HG03060 (cell line): ENCODE data around the gene RPL18.

ENCODE experiments used
- ATAC-seq: cut with Tn5 transposase; IDR thresholded peaks from one replicate; pipeline ENCODE4 v1.9.1; 2021; ENCODE audit warnings: low read depth, moderate number of reproducible peaks; ENCODE audit not compliant: unreplicated experiment

Gene RPL18

GRCh38 chr19:48631225-48631624 is 12.2 kb upstream of the RPL18 start:
- ATAC-seq = no peak

- ATAC-seq = no peak
Measured at GRCh38 chr19:48630296-48631063, 11.5 kb upstream of the RPL18 start.

GRCh38 chr19:48629599-48630295 is 10.8 kb upstream of the RPL18 start:
- no peak for ATAC-seq

DNA sequence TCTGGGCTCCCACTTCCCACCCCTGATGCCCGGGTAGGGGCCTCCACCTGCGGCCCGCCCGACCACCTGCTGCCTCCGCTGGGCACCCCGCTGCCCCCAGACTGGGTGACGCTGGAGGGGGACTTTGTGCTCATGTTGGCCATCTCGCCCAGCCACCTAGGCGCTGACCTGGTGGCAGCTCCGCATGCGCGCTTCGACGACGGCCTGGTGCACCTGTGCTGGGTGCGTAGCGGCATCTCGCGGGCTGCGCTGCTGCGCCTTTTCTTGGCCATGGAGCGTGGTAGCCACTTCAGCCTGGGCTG is 10.3 kb upstream of the RPL18 start:
- ATAC-seq = no peak

GRCh38 chr19:48628486-48629296 is 9.7 kb upstream of the RPL18 start:
- no peak for ATAC-seq

DNA sequence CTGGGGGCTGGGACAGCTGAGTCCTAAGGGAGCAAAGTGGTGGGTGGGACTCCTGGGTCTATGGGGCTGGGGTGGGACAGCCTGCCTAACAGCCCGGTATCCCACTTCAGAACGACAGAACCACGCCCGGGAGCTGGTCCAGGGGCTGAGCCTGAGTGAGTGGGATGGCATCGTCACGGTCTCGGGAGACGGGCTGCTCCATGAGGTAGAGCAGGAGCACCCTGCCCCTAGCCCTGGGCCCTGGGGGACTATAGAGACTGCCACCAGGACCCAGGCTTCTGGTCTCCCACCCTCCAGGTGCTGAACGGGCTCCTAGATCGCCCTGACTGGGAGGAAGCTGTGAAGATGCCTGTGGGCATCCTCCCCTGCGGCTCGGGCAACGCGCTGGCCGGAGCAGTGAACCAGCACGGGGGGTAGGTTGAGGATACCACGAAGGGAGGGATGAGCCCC is 8.9 kb upstream of the RPL18 start:
- ATAC-seq = no peak

DNA sequence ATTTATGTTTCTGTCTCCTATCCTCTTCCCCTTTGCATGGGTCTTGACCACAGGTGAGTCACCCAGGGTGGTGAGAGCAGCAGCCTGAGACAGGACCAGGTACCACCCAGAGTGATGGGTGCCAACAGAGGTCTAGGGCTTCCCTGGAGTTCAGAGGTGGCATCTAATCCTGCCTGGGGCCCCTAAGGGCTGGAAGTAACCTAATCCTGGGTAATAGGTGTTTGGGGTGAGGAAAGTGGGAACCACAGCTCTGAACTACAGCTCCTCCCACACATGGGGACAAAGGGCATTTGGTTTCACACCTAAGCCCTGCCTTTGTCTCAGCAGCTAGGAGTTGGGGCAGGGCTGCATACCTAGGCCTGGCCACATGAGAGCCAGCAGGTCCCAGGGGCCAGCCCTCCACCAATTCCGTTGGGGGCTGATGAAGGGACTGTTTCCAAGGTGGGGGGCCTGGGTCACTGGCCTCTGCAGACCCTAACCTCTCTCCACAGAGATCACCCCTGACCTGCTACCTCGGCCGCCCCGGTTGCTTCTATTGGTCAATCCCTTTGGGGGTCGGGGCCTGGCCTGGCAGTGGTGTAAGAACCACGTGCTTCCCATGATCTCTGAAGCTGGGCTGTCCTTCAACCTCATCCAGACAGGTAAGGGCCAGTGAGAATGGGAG is 8.4 kb upstream of the RPL18 start:
- ATAC-seq = no peak

DNA sequence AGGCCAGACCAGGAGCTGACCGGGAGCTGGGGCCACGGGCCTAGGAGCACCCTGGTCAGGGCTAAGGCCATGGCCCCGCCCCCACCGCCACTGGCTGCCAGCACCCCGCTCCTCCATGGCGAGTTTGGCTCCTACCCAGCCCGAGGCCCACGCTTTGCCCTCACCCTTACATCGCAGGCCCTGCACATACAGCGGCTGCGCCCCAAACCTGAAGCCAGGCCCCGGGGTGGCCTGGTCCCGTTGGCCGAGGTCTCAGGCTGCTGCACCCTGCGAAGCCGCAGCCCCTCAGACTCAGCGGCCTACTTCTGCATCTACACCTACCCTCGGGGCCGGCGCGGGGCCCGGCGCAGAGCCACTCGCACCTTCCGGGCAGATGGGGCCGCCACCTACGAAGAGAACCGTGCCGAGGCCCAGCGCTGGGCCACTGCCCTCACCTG is 6.9 kb upstream of the RPL18 start:
- no peak for ATAC-seq

DNA sequence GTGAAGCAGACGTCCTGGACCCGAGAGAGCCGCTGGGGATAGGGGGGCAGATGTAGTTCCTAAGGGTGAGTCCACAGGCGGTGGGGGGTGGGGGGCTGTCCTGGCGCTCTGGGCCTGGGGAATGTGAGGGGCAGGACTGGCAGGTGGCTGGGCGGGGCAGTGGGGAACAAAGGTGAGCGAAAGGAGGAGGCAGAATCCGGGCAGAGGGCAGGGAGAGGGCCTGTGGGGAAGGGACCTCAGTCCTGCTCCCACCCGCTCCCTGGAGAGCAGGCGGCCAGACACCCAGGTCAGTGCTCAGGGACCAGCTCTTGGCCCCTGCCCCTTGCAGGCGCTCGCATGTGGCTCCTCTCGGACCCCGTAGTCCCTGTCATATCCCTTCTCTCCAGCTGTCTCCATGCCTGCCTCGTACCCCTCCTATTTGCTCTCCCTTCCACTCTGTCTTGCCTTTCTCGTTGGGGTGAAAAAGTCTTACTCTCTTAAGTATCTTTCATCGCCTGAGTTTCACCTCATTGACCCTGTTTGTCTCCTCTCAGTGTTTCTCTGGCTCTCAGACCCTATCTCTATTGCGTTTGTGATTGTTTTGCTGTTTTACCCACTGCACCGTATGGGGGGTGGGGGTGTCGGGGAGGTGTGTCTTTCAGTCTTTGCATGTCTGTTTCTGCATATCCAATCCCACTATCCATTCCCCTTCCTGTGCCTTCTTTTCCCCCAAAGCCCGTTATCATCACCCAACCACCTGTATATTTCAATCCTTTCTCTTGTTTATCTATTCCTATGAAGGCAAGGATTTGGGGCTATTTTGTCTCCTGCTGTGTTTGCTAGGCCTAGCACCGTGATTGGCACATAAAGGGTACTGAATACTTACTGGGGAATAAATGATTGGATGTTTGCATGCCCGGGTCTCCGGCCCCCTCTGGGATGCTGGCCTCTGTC is 6.1 kb upstream of the RPL18 start:
- no peak for ATAC-seq

DNA sequence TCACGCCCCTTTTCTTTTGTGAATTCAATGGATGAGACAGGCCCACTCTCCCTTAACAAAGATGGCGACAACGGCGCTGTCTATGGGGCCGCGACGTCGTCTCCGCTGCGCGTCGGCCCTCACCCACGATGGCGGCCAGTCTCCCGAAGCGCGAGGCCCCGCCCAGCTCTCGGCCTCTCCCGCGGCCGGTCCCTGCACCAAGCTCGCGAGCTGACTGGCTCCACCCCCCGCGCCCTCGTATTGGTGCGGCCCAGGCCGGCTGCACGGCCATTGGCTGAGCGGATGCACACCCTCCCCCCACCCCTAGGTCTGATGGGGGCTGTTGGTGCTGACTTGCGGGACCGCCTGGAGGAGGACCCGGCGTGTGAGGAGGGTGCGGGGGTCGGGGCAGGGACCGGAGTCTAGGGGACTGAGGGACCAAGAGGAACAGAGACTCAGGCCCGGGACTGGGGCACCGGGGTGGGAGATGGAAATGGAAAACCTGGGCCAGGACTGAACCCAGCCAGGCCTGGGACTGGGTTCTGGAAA is 5.2 kb upstream of the RPL18 start:
- ATAC-seq = no peak

GRCh38 chr19:48623556-48624066 is 4.6 kb upstream of the RPL18 start:
- ATAC-seq = no peak

DNA sequence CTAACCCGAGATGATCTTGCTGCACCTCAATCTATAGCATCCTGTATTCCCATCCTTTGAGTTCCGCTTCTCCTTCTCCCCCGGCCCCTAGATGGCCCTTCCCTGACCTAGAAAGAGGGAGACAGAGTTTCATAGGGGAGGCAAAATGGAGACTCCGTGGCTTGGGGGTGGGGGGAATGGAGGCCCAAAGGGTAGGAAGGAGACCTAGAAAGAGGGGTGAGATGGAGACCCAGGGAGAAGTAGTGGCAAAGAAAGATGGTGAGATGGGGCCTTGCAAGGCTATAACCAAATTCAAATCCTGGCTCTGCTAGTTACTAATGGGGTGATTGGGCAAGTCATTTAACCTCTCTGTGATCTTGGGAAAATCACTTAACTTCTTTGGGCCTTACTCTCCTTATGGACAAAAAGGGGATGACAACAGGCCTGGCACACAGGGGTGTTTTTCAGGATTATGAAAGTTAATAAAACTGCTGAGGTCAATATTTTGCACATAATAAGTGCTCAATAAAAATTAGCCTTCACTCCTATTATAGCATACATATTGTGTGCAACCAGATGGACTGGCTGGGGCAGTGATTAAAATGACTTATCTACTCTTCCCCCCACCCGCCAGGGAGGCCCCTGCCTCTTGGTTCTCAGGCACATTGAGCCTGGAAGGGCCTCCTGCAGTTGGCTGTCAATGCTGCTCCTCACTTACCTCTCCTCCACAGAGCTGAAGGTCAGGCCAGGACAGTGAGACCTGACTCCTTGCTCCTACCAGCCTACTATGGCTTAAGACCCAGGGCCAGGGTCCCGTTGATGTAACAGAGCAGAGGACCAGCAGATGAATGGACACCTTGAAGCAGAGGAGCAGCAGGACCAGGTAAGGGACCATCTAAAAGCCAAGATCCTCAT is 961 bp upstream of the RPL18 start:
- no peak for ATAC-seq

- no peak for ATAC-seq
Measured at GRCh38 chr19:48618278-48618915, 581 bp downstream of the RPL18 start.

DNA sequence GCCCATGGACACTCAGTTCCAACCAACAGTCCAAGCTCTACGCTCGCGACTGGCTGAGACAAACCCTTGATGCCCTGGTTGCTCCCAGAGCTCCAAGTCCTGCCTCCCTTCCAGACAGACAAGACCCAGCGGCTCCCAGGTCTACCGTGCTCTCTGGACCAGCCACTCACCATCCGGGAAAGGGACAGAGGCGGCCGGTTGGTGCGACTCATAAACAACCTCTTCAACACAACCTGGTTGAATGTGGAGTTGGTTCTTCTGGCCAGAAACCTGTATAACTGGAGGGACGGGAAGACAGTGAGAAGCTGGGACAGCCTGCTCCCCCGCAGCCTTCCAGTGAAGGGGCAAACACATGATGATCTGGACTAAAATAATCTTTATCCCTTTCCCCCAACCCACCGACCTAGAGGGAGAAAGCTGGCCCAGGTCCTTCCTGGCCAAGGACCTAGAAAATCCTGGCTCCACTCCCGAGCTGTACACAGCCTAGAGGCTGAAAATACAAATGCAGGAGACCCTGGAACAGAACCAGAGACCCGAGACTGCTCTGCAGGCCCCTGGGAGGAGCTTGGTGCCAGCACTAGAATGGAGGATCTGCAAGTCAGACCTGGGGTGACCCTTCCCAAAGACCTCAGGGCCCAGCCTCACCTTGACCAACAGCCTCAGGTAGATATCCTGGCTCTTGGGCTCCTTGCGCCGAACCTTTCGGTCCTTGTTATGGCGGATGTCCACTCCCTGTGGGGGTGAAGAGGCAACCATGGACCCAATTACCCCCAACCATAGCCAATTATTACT is 1.6 kb downstream of the RPL18 start:
- ATAC-seq = no peak

GRCh38 chr19:48616491-48617056 is 2.4 kb downstream of the RPL18 start:
- no peak for ATAC-seq

DNA sequence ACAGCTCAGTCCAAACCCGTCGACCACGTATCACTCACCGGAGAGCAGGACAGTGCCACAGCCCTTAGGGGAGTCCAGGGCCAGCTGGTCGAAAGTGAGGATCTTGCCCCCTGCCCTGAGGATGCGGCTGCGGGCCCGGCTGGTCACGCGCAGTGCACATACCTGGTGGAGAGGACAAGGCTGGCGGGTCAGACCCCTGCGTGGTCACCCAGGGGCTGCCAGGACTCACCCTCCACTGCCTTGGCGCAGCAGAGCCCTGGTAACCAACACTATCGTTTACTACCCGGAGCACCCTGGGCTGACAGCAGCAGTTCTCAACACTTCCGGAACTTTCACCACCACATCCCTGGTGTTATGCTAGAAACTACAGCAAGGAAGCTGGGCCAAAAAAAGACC is 2.9 kb downstream of the RPL18 start:
- ATAC-seq = no peak
